Measurements from ENCODE around the gene FAM76A.
"Not testable (repeated sequence)": the region's sequence is repeated elsewhere in the genome, so short reads cannot be mapped to it uniquely, and the experiment has no call there.

Gene FAM76A

DNA sequence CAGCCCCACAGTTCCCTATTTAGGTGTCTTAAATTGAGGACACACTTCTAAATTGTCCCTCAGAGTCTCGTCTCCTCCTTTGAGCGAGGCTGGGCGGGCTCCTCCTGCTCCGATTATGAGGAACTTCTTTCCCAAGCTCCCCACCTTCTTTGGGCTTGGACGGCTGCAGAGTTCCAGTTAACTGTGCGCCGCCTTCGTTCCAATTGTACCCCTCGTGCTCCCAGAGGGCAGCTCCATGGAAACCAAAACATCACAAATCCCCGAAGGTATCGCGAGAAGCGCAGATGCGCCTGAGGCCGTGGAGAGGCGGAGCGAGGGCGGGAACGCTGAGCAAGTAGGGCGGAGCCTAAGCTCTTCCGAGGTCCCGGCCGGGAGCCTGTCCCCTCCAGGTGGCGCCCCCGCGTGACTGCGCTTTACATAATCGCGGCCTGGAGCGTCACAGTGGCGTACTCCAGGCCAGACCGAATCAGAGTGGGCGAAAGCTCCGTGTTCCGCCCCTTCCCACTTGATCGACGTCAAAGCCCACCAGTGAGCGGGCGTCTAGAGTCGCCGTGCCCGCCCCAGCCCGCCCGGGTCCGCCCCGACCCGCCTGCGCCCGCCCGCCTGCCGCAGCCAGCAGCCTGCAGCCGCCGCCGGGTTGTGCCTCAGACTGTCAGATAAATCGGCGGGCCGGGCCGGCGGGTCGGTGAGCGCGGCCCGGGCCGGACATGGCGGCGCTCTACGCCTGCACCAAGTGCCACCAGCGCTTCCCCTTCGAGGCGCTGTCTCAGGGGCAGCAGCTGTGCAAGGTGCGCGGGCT is at the start of gene FAM76A:
Gene FAM76A, plus strand, starts transcription at position 588 of the 799 bp plus-strand sequence. Its CDS starts 120 bp downstream, at position 708.
- Histone ChIP-seq H3K4me3 (ENCODE audit: low read depth, low read length) (peak within 1 kb of the TSS; percentile 83), H3K9me3 (ENCODE audit: severe bottlenecking) (no peaks in the 10 kb centered on the region), H3K36me3 (no peaks in the 10 kb centered on the region; the same call in 1 of the 2 replicates), H3K27me3 (ENCODE audit: insufficient read depth, low read depth, severe bottlenecking) (no peaks in the 10 kb centered on the region), H3K27ac (peak within 1 kb of the TSS; percentile 84)
- DNase-seq: peak; percentile 98
- TF ChIP-seq, protein P1, sequence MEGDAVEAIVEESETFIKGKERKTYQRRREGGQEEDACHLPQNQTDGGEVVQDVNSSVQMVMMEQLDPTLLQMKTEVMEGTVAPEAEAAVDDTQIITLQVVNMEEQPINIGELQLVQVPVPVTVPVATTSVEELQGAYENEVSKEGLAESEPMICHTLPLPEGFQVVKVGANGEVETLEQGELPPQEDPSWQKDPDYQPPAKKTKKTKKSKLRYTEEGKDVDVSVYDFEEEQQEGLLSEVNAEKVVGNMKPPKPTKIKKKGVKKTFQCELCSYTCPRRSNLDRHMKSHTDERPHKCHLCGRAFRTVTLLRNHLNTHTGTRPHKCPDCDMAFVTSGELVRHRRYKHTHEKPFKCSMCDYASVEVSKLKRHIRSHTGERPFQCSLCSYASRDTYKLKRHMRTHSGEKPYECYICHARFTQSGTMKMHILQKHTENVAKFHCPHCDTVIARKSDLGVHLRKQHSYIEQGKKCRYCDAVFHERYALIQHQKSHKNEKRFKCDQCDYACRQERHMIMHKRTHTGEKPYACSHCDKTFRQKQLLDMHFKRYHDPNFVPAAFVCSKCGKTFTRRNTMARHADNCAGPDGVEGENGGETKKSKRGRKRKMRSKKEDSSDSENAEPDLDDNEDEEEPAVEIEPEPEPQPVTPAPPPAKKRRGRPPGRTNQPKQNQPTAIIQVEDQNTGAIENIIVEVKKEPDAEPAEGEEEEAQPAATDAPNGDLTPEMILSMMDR (IDR thresholded peaks at IDR 0.05; ENCODE audit: low read depth, low read length): peak; percentile 73

DNA sequence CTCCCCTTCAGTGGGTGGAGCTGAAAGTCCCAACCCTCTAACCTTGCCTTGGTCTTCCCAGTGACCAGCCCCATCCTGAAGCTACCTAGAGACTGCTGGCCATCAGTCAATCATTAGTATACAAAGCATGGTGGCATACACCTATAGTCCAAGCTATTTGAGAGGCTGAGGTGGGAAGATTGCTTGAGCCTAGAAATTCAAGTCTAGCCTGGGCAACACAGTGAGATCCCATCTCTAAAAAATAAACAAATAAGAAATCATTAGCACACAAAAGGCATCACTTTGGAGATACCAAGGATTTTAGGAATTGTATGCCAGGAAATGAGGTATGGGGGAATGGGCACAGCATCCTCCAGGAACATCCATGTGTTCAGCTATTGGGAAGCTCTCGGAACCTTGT is 49.4 kb upstream of the FAM76A start:
- TF ChIP-seq, protein P1 (IDR thresholded peaks at IDR 0.05; ENCODE audit: low read depth, low read length): no peak
- H3K4me3 ChIP-seq (ENCODE audit: low read depth, low read length): no peak overlapping the region
- no peaks in the 10 kb centered on the region for H3K27me3 ChIP-seq (ENCODE audit: insufficient read depth, low read depth, severe bottlenecking)

DNA sequence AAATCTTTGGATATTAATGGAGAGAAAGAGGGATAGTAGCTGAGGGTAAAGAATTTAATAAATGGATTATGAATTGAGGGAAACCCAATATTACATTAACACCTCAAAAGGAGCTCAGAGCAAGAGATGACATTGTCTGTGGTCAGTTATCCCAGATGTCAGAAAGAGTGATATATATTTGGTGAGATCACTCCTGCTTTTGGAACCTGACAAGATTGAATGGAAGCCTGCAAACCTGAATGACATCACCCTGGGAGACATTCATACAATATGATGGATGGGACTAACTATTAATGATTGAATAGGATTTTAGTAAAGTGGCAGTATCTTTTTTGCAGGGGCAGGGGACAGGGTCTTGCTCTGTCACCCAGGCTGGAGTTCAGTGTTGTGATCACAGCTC is 47.0 kb upstream of the FAM76A start:
- Histone ChIP-seq H3K9me3 (ENCODE audit: severe bottlenecking) (peaks cover 20% of the 10 kb centered on the region), H3K27ac (no peak overlapping the region)
- no peak for DNase-seq

More for the DNA sequence above, 49.4 kb upstream of the FAM76A start:
- Histone ChIP-seq H3K9me3 (ENCODE audit: severe bottlenecking) (peaks cover 17% of the 10 kb centered on the region), H3K36me3 (no peaks in the 10 kb centered on the region), H3K27ac (no peak overlapping the region)
- DNase-seq: no peak

DNA sequence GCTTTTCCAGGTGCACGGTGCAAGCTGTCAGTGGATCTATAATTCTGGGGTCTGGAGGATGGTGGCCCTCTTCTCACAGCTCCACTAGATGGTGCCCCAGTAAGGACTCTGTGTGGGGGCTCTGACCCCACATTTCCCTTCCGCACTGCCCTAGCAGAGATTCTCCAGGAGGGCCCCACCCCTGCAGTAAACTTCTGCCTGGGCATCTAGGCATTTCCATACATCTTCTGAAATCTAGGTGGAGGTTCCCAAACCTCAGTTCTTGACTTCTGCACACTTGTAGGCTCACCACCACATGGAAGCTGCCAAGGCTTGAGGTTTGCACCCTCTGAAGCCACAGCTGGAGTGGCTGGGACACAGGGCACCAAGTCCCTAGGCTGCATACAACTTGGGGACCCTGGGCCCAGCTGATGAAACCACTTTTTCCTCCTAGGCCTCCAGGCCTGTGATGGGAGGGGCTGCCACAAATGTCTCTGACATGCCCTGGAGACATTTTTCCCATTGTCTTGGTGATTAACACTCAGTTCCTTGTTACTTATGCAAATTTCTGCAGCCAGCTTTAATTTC is 45.5 kb upstream of the FAM76A start:
- not testable (repeated sequence) for H3K27me3 ChIP-seq (ENCODE audit: insufficient read depth, low read depth, severe bottlenecking); DNase-seq; H3K36me3 ChIP-seq; H3K4me3 ChIP-seq (ENCODE audit: low read depth, low read length); H3K27ac ChIP-seq
- peaks cover 20% of the 10 kb centered on the region for H3K9me3 ChIP-seq (ENCODE audit: severe bottlenecking)

More for the DNA sequence above, 47.0 kb upstream of the FAM76A start:
- no peaks in the 10 kb centered on the region for H3K36me3 ChIP-seq
- no peak overlapping the region for H3K4me3 ChIP-seq (ENCODE audit: low read depth, low read length)
- TF ChIP-seq, protein P1 (IDR thresholded peaks at IDR 0.05; ENCODE audit: low read depth, low read length): no peak
- no peaks in the 10 kb centered on the region for H3K27me3 ChIP-seq (ENCODE audit: insufficient read depth, low read depth, severe bottlenecking)

DNA sequence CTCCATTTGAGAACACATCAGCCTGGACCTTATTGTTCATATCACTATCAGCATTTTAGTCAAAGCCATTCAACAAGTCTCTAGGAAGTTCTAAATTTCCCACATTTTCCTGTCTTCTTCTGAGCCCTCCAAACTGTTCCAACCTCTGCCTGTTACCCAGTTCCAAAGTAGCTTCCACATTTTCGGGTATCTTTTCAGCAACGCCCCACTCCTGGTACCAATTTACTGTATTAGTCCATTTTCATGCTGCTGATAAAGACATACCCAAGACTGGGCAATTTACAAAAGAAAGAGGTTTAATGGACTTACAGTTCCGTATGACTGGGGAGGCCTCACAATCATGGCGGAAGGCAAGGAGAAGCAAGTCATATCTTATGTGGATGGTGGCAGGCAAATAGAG is 44.2 kb upstream of the FAM76A start:
- DNase-seq; H3K27me3 ChIP-seq (ENCODE audit: insufficient read depth, low read depth, severe bottlenecking); H3K27ac ChIP-seq; H3K36me3 ChIP-seq; H3K4me3 ChIP-seq (ENCODE audit: low read depth, low read length): not testable (repeated sequence)
- H3K9me3 ChIP-seq (ENCODE audit: severe bottlenecking): peaks cover 20% of the 10 kb centered on the region

DNA sequence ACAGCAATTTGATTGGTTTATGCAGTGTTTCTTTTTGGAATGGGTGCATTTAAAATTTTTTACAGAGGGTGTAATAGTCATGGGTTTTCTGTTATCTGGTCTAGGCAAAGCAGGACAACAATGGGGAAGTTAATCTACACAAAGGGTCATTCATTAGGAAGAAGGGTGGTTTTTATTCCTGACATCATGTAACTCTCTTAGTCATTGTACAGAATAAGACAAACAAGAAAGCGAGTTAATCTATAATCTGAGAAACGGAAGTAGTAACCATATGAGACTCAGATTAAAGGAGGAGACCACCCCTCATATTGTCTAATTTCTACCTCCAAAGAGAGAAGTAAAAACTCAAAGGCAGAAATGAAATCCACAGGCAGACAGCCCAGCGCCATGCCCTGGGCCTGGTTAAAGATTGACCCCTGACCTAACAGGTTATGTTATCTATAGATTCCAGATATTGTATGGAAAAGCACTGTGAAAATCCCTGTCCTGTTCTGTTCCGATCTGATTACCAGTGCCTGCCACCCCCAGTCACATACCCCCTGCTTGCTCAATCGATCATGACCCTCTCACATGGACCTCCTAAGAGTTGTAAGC is 43.3 kb upstream of the FAM76A start:
- no peaks in the 10 kb centered on the region for H3K36me3 ChIP-seq
- H3K27me3 ChIP-seq (ENCODE audit: insufficient read depth, low read depth, severe bottlenecking): no peaks in the 10 kb centered on the region
- TF ChIP-seq, protein P1 (IDR thresholded peaks at IDR 0.05; ENCODE audit: low read depth, low read length): no peak
- DNase-seq: no peak
- no peak overlapping the region for H3K27ac ChIP-seq
- H3K4me3 ChIP-seq (ENCODE audit: low read depth, low read length): no peak overlapping the region
- peaks cover 20% of the 10 kb centered on the region for H3K9me3 ChIP-seq (ENCODE audit: severe bottlenecking)
